Stimulated activated CD8-positive, alpha-beta memory T cell treated with anti-CD3 and anti-CD28 coated beads, Interleukin-4, amount 100 ng/mL, for 4 hours (primary cell): Measurements from ENCODE around the gene IRX4.

Experiments
- DNase-seq, 2 donors: peaks; one replicate each; pipeline ENCODE4 v3.0.0-alpha.2; 2020; ENCODE audit warnings: low read depth in 2 of 2, low spot score in 1 of 2

Gene IRX4

DNA sequence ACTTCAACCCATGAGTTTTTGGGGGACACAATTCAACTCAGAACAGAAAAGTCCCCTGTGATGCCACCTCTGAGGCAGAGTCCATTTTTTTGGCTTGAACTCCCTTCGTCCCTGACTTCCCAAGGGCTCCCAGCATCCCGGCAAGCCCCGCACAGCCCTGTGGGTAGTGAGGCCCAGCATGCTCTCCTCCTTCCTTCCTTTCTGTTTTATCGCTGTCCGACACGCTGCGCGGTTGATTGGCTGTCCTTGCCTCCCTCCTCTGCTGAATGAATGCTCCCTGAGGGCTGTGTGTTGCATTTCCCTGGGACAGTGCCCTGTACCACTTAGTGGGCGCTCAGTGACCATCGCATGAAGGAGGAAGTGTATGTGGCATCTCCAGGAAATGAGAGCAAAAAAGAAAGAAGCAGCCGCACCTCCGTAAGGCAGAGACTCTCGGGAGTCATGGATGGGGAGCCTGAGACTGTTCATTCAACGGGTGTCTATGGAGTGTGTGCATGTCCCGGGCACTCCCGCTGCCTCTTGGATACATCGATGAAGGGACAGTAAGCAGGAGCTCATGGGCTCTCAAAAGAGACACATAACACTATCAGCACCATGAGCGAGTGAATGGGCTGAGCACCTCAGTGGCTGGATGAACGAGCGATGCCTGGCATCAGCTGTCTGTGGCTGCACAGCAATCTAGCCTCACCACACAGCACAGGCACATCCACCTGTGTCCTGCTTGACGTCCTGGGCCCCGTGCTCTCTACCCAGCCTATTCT, 10.1 kb upstream of the IRX4 start:
- no peak for DNase-seq

DNA sequence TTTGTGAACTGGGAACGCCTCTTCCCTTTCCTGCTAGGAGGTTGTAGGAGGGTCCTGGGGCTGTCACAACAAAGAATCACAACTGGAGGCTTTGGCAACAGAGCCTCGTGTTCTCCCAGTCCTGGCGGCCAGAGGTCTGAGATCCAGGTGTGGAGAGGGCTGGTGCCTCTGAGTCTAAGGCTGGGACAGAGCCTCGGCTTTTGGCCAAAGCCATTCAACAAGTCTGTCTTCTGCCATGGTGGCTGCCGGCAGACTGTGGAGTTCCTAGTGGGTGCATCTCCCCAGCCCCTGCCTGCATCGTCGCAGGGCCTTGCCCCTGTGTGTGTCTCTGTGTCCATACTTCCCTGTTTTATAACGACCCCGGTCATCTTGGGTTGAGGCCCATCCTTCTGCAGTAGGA, 9.5 kb upstream of the IRX4 start:
- no peak for DNase-seq

DNA sequence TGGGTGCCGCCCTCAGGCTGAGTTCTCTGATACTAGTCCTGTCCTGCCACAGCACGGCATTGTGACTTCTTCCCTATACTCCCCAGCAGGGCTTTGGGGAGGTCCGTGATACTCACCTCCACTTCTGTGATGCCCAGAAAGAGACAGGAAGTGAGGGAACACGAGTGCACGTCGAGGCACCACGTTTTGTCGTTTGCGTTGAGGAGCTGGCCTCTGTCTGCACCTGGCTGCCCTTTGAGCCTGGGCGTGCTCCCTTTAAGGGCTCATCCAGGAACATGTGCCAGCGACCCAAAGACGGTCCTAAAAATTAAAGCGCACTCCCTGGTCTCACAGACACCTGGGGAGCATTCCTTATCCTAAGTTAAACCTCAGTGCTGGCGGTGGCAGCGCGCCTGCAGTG, 8.7 kb upstream of the IRX4 start:
- no peak for DNase-seq

DNA sequence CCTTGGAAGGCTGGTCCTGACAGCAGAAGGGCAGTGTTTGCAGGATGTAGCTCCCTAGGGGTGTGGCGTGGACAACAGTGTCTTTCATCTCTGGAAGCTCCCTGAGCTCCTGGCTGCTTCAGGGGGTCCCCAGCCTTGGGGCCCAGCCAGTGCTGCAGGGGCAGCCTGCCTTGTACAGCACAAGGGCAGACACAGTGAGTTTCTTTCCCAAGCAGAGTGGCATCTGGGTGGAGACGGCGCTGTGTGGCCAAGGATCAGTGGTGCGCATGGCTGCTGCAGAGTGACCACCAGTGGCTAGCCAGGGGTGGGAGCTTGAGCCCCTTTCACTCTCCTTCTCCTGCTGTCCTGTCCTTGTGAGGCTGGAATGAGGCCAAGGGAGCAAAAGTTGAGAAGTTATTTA, 7.6 kb upstream of the IRX4 start:
- no peak for DNase-seq

DNA sequence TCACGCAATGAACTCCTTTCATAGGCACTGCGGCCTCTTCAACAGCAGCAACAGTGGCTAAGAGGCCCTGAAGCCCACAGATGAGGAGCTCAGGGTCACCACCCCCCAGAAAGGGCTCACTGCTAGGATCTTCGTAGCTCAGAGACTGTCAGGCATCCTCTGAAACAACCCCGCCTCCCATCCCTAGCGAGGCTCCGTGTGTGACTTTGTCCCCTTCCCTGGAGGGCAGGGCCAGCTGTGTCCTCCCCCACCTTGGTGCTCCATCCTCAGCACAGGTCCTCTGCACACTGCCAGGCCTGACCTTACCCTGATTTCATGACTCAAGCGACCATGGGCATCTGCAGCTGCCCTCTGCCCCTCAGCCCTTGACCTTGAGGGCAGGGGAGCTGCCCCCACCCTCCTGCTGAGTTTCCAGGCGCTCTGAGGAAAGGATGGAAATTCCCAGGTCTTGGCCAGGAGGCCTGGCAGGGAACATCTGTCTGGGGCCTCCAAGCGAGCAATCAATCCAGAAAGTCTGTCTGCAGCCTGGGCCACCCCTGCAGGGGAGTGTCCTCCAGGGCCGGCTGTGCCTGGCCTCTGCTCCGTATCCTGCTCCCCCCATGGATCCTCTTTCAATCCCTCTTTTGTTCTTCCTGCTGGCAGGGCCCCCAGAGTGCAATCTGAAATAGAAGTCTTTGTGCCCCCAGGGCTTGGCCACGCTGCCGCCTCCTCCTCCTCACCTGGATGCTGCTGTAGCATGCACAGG, 6.8 kb upstream of the IRX4 start:
- no peak for DNase-seq

DNA sequence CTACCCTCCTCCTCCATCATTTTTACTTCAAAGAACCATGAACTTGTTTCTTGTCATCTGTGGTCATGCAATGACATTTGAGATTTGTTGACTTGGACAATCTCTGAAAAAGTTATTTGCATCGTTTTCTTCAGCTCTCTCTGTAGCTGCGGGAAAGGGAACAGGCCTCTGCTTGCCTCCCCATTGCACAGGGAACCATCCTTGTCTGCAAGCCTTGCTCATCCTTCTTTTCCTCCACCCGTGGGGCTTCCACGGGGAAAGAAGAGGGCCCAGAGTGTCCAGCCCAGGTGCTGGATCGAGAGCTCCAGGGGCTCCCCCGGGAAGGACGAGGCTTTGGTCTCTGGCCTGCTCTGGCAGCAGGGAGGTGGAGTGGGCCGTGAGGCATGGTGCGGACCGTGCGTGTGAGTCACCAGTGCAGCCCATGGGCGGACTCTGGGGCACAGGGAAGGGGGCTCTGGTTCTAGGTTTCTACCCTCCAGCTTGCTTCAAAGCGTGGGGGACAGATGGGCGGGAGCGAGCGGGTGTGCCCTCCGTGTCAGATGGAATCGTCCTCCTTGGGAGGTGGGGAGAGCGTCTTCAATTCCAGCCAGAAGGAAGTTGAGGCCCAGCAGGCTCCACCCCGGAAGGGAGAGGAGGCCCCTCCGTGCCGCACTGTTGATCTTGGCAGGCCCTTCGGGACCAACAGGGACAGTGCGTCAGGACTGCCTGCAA, 6.0 kb upstream of the IRX4 start:
- no peak for DNase-seq

DNA sequence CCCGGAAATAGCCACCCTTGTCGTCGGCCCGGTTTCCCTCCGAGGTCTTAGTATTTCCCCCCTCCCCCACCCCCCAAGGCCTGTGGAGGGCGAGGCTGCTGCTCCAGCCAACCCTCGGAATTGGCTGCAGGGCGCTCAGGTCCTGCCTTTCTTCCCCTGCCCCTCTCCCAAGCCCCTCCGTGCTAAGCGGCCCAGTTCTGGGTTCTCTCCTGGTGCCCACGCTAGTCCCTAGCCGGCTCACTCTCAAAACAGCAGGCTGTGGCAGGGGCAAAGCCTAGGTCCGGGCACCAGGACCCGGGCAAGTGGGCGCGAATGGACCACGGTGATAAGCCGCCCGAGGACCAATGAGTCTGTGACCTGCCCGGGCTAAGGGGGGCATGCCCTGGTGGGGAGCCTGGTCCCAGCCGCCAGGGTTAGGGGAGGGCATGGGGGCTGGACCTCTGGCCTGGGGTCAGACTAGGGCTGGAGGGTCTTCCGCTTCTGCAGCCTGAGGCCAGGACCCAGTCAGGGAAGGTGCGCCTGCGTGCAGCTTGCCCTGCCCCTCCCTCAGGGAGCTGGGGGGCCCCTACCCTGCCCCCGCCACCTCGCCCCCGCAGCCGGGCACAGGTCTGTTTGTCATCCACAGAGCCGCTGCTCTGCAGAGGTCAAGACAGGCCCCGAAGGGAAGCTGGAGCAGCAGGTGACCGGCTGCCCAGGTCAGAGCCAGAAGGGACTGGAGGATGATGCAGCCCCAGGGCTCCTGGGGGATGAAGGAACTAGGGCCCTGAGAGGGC, 5.0 kb upstream of the IRX4 start:
- no peak for DNase-seq

DNA sequence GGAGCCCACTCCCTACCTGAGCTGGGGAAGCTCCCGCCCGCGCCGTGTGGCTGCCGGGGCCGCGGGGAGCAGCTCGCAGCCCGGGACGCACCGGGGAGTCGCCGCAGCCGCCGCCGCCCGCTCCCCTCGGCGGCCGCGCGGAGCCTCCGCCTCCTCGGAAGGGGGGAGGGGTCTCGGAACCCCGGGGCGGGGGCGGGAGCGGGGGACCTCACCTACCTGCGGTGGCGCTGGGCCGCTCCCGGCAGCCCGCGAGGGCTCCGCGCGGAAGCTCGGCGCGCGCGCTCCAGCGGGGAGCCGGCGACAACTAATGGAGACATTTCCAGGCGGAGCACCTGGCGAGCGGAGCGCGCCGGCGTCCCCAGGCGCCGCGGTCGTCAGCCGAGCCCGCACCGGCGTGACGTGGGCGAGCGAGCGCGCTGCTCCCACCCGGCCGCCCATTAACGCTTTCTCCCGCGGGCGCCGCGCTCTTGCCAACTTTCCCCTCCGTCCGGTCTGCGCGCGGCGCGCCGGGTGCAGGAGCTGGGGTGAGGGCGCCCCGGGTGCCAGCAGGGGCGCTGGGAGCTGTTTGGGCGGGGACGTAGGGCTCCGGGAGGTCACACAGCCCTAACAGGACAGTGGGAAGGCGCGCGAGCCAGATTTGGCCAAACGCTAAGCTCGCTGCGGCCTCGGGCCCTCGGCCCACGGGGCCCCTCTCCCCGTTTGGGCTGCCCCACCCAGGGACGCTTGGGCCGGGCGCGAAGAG, 4.3 kb upstream of the IRX4 start:
- DNase-seq: no peak

DNA sequence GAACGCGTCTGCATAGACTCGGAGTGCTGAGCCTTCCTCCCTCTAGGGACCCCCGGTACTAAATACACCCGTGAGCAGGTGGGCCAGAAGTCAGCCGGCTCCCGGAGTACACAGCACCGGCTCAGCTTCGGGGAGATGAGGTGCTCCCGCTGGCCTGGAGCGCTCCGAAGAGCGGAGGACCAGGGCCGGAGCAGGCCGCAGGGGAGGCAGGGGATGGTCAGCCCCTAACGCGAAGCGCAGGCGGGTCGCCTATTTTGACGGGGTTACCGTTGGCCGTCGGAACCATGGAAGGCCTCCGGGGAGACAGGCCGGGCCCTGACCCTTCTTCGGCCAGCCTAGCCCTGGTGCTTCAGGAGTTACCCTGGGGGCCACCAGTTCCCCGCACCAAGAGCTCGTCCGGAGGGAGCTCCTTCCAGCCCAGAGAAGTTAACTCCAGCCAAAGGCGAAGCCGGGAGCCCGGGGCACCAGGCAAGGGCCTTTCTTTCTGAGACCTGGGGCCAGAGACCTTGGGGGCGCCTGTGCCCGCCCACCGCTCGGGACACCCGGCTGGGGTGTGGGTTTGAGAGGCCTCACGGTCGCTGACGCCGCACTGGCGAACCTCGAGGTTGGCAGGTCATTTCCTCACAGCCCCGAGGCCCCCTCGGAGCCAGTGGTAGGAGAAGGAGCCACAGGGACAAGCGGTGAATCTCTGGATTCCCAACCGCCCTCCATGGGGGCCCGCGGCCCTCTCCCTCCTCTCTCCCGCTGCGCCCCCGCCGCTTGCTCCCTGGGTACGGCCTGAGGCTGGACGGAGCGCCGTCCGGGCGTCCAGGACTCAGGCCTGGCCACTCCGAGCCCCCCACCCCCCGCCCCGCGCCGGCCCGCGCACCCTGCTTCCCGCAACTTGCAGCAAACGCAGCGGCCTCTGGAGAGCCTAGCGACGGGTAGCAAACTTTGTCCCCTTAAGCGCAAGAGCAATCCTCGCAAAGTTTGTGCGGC, 3.4 kb upstream of the IRX4 start:
- no peak for DNase-seq

DNA sequence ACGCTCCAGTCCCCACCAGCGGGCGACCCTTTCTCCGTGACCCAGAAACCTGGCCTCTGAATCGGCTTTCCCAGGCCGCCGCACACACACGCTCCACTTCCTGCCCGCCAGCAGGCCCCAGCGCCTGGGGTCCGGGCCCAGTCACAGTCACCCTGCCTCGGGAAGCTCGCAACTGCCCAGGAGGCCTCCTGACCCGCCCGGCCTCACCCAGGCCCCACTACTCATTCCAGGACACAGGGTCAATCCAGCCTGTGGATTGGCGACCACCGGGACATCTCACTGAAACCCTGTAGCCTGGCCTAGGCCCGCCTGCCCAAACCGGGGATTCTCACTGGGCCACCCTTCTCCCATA, 2.7 kb upstream of the IRX4 start:
- DNase-seq: no peak

DNA sequence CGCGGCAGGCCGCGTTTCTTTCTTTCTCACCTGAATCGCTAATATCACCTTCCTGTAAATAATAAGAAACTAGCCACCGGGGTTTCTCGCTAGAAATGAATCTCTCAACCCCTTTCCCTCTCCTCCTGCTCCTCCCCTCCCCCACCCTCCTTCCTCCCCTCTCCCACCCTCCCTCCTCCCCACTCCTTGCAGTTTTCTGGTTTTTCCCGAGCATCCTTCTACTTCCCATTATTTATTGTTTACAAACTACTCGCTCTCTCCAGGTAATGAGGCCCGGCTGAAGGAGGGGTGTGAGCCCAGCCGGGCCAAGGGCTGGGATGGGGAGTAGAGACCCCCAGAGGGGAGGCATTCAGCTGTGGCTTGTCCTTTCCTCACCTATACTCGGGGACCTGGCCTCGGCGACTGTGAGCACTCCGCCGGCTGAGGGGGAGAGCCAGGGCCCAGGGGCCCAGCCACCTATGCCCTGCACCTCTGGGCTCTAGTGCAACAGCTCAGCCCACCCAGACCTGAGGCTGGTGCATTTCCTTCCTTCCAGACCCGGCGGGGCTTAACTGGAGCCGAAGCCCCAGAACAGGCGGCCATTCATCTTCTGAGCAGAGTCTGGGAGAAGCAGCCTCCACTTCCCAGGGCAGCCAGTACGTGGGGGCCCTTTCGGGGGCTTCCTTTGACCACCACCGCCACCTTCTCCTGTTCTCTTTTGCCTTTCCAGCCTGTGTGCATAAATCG, 2.1 kb upstream of the IRX4 start:
- DNase-seq: no peak

DNA sequence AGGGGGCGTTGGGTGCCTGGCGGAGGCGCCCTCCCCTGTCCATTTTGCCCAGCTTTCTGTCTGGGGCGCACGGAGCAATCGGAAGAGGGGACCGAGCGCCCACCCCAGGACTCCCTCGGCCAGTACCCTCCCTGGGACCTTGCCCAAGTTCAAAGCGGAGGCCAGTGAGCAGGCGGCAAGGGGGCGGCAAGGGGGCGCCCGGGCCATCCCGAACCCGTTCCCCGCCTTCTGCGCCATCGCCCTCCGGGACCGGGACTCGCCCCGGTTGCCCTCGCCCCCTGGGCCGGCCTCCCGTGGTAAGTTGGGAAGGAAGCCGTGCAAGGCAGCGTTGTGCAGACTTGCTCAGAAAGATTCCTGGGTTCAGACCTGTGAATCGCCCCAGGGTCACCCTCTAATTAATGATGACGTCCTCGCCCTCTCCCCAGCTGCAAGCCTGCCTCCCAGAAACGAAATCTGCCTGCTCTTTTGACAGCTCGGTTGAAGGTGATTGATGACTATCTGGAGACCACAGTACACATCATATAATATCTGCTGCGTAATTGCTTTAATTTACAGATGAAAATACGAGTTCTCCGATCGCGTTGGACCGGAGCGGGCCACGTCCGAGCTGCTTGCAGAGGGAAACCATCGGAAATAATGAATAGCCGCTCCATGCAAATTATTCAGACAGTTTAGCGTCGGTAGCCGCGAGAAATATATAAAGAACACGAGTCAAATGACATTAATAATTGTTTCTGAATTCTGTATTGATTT, 1.4 kb upstream of the IRX4 start:
- DNase-seq: no peak

DNA sequence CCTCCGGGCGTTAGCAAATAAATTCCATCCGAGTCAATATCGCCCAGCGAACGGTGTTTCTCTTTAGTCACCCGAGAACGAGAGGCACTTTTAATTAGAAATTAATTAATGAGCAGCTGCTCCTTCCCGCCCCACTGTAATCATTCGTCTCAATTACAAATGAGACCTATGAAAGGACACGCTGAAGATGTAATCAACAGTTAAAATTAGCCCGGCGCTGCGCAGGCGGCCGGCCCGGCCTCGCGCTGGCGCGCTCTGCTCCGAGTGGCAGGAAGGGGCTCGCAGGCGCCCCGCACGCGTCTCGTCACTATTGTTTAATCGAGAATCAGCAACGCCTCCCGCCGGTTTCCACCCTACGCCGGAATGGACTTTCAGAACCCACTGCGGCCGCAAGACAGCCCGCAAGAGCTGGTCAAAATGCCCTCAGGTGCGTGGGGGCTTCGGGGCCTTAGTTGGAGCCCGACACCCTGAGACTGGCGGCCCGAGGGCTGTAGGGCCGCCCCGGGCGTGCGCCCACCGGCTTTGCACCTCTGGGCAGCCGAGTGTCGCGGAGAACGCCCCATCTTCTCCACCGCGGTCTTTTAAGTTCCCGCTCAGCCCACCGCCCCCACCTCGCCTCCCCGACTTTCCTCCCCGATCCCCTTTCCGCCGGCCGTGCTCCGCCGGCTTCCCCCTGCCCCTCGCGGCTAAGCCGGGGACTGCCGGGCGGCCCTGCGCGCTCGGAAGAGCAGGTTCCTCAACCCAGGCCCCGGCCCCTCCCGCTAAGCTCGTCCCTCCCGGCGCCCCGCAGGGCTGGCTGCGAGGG, 597 bp upstream of the IRX4 start:
- DNase-seq: no peak

DNA sequence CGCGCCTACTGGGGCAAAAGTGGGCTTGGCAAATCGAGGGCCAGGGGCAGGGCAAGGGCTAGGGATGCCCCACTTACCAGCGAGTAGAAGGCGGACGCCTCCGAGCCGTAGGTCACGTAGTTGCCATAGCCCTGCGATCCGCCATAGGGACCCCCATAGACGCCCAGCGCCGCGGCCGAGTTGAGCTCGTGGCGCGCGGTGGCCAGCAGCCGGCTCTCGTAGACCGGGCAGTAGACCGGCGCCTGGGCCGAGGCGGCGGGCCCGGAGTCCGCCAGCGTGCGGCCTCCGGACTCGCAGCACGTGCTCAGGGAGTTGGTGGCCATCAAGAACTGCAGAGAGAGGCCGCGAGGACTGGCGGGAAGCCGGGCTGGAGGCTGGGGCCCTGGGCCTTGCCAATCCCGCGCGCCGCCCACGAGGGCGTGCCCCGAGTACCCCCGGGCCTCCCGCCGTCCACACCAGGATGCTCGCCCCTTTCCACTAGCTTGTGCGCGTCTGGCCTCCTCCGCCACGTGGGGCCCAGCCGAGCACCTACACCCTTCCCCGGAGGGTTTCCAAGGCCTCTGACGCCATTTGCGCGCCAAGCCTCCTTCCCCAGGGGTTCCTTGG, 891 bp downstream of the IRX4 start:
- no peak for DNase-seq

DNA sequence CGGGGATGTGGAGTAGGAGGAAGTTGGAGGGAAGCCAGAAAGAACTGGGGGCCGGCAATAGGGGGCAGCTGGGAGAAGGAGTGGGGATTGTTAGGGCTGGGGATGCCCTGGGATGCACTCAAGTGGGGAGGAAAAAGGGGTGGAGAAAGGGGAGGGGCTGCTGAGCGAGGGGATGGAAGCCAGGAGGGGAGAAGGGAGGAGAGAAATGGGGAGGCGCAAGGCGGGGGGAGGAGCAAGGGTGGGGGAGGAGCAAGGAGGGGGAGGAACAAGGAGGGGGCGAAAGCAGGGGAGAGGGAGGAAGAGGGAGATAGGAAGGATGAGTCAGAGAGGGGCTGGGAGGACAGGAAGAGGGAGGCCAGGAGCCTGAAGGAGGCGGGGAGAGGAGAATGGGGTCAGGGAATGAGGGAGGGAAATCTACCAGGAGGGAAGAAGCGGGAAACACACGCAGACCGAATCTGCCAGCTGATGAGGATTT, 1.6 kb downstream of the IRX4 start:
- no peak for DNase-seq

DNA sequence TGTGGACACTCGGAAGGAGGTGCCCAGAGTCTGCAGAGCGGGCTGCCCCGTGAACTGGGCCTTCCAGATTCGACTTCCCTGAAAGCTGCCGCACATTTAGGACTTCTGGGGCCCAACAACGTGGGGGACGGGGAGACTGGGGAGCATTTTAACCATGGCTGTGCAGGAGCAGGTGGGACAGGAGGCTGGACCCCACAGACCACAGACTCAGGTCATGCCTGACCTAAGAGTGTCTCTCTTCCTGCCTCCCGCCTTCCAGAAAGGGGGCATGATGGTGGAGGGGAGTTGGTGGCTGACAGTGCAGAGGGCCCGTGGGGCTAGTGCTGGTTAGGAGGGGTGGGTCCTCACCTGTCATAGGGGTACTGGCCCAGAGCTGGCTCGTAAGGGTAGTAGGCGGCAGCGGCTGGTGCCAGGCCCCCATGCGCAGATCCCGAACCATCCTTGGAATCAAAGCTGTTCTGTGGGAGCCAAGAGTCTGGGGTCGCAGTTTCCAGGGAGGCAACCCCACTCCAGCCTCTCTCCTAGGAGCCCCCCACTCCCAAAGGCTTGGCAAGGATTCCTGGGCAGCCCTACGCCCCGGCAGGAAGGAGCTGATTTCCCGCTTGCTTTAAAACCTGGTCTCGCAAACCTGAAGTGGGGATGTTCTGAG, 2.2 kb downstream of the IRX4 start:
- no peak for DNase-seq
